ENCODE results near the gene C12orf60. TPM values are rescaled to one million over a fixed set of nuclear protein-coding genes. Genes with fewer than 3 reads are reported as not detected.

Gene C12orf60
- total and polyA plus RNA-seq, 2 of the 8 experiments (the other 6 are each of a cell fraction or from before 2014, with no cell fraction given): 1.2 to 1.5 TPM

- H3K9ac ChIP-seq (replicated peaks in 1 of 4; ENCODE audit: extremely low read depth in 1 of 4, low read depth in 3 of 4, low read length in 3 of 4): no peak overlapping the region
- ChIA-PET POLR2A (ENCODE audit: partially characterized antibody) (interaction anchor here (1.0 to 1.1 kb wide), 2 partner anchors 52 to 53 kb away, joined by 3 to 4 read pairs; no protein-coding TSS in a partner anchor), CTCF (ENCODE audit: partially characterized antibody) (interaction anchor here (0.7 to 1.9 kb wide), 6 partner anchors 16 to 396 kb away, joined by 3 to 6 read pairs (median 4); partner anchors contain the start of gene RERG)
- H2BK120ac ChIP-seq (replicated peaks; ENCODE audit: low read depth, low read length): no peak overlapping the region
- FAIRE-seq: no peak
- H3K4ac ChIP-seq (replicated peaks; ENCODE audit: insufficient read length, low read depth, low read length): no peak overlapping the region
- H3K9me3 ChIP-seq (ENCODE audit: insufficient read depth in 2 of 2, low read depth in 1 of 2, low read length in 1 of 2): no peaks in the 10 kb centered on the region
- no peak overlapping the region for H3K14ac ChIP-seq (ENCODE audit: insufficient read length)
- H4K91ac ChIP-seq (replicated peaks; ENCODE audit: insufficient read length, low read length): no peak overlapping the region
- no peak overlapping the region for H4K5ac ChIP-seq (ENCODE audit: insufficient read length, low read depth, low read length)
- H3K4me3 ChIP-seq (ENCODE audit: extremely low read depth in 1 of 4, insufficient read depth in 2 of 4, low read depth in 3 of 4, low read length in 4 of 4): no peak overlapping the region
- H2BK12ac ChIP-seq (ENCODE audit: low read depth, low read length): no peak overlapping the region
- H3K56ac ChIP-seq (replicated peaks; ENCODE audit: insufficient read length, low read depth, low read length): no peak overlapping the region
- no peaks in the 10 kb centered on the region for H3K36me3 ChIP-seq (ENCODE audit: control insufficient read depth in 2 of 4, insufficient read depth in 4 of 4, low read length in 3 of 4)
- no peaks in the 10 kb centered on the region; the same call in 1 of the 2 replicates for H3K23me2 ChIP-seq (ENCODE audit: low read depth, low read length)
- no peak overlapping the region for H3K23ac ChIP-seq (ENCODE audit: insufficient read length)
- no peak overlapping the region for H2AFZ ChIP-seq (ENCODE audit: low read length)
- H2BK20ac ChIP-seq (ENCODE audit: low read length): no peak overlapping the region
- H2AK5ac ChIP-seq (ENCODE audit: low read depth, low read length): no peak overlapping the region
- H3K4me1 ChIP-seq (replicated peaks in 1 of 4; ENCODE audit: control insufficient read depth in 3 of 4, insufficient read depth in 4 of 4, low read length in 3 of 4): no peaks in the 10 kb centered on the region; a peak in 2 of 7 replicates
- H3K79me2 ChIP-seq (ENCODE audit: control insufficient read depth in 1 of 2, insufficient read depth in 2 of 2, low read length in 2 of 2): no peaks in the 10 kb centered on the region
- no peak overlapping the region for H3K18ac ChIP-seq (ENCODE audit: extremely low read depth, low read length)
- no peaks in the 10 kb centered on the region for H3K27me3 ChIP-seq (replicated peaks in 1 of 4; ENCODE audit: control insufficient read depth in 3 of 4, extremely low read depth in 1 of 4, insufficient read depth in 3 of 4, low read length in 3 of 4)
- no peak overlapping the region for H2BK5ac ChIP-seq (ENCODE audit: low read depth, low read length)
- DNase-seq (ENCODE audit: low read depth in 1 of 2, low spot score in 2 of 2): no peak
- H4K20me1 ChIP-seq (replicated peaks in 1 of 2; ENCODE audit: control insufficient read depth in 1 of 2, insufficient read depth in 2 of 2, low read length in 2 of 2): no peaks in the 10 kb centered on the region
- no peak for TF ChIP-seq GABPA (IDR thresholded peaks at IDR 0.05; ENCODE audit: borderline replicate concordance, insufficient read depth, low read length)
- TF ChIP-seq EP300 (IDR thresholded peaks at IDR 0.05; ENCODE audit: borderline replicate concordance in 1 of 2, low read depth in 2 of 2, low read length in 2 of 2): no peak
- TF ChIP-seq POU5F1 (IDR thresholded peaks at IDR 0.05; ENCODE audit: low read depth, low read length): no peak
- TF ChIP-seq POLR2AphosphoS5 (IDR thresholded peaks at IDR 0.05; ENCODE audit: low read depth, low read length): no peak
- TF ChIP-seq CTBP2 (IDR thresholded peaks at IDR 0.05; ENCODE audit: borderline replicate concordance, insufficient read depth, insufficient read length, low read length): no peak
- TF ChIP-seq CHD1 (IDR thresholded peaks at IDR 0.05; ENCODE audit: low read depth, low read length): no peak
- no peak for TF ChIP-seq TBP (IDR thresholded peaks at IDR 0.05; ENCODE audit: low read depth, low read length)
- TF ChIP-seq CTCF (IDR thresholded peaks at IDR 0.05; ENCODE audit: control extremely low read depth in 1 of 3, insufficient read depth in 1 of 3, low read depth in 1 of 3, low read length in 3 of 3): no peak
- TF ChIP-seq SP4 (IDR thresholded peaks at IDR 0.05; ENCODE audit: low read length): no peak
- no peak for TF ChIP-seq ATF3 (IDR thresholded peaks at IDR 0.05; ENCODE audit: insufficient read depth, low read depth, low read length)
- no peak for TF ChIP-seq TAF1 (IDR thresholded peaks at IDR 0.05; ENCODE audit: low read depth, low read length)
- no peak overlapping the region for H3K27ac ChIP-seq (ENCODE audit: low read depth, low read length)
- no peak overlapping the region for H2BK15ac ChIP-seq (ENCODE audit: low read length)
- no peaks in the 10 kb centered on the region for H3K79me1 ChIP-seq (ENCODE audit: low read depth, low read length)
- no peak overlapping the region for H4K8ac ChIP-seq (ENCODE audit: extremely low read depth, insufficient read depth, low read length)
- no peak overlapping the region for H3K4me2 ChIP-seq (ENCODE audit: insufficient read depth in 1 of 2, low read depth in 2 of 2, low read length in 2 of 2)
These were observed 21.8 kb downstream of the C12orf60 start for GRCh38 chr12:14825256-14825655.

Data from H1 (cell line).